ENCODE results near the gene FOS.

The FOS gene

GRCh38 chr14:75322746-75323145 lies 44.1 kb downstream of the FOS start:
- no peak for DNase-seq

- DNase-seq: no peak
Observed at GRCh38 chr14:75323571-75323970, 44.9 kb downstream of the FOS start.

GRCh38 chr14:75328558-75329155 lies 50.0 kb downstream of the FOS start:
- DNase-seq: no peak

GRCh38 chr14:75329369-75329768 lies 50.7 kb downstream of the FOS start:
- no peak for DNase-seq

- DNase-seq: no peak
Observed at GRCh38 chr14:75331471-75331870, 52.8 kb downstream of the FOS start.

Measured in NCI-H446 treated with DMSO at 0.1 percent for 48 hours (cell line).